Caco-2 (cell line): Measurements from ENCODE around the gene NFKBIA. TPM values are rescaled to one million over a fixed set of nuclear protein-coding genes. Genes with fewer than 3 reads are reported as not detected.

Experiments used
- BruUV-seq: library from RNA; stranded (reverse); fragments of 400-500 nt; replicated peaks from 2 replicates; lab custom pipeline; 2021; lab: Mats Ljungman, UMichigan
- CTCF ChIA-PET: fragments of 300-600 bp; sonication (Branson Sonifier 250); formaldehyde crosslinking; loops from one replicate; lab custom pipeline; 2022; ENCODE audit warnings: antibody characterized with exemption; lab: Charles Lee
- POLR2A ChIA-PET: fragments of 300-600 bp; sonication (Branson Sonifier 250); formaldehyde crosslinking; loops from one replicate; lab custom pipeline; 2022; ENCODE audit warnings: antibody characterized with exemption; lab: Charles Lee
- DNase-seq, 2 experiments: peaks; one replicate each; pipeline versions ENCODE4 v3.0.0 to v3.0.0-alpha.2; 2020 to 2022
- H3K27me3 ChIP-seq: replicated peaks from 2 replicates; pipeline ENCODE4 v1.6.0; 2011; ENCODE audit warnings: low read length; ENCODE audit not compliant: control insufficient read depth, insufficient read depth
- H3K36me3 ChIP-seq: 2 replicates; pipeline ENCODE4 v1.5.1; 2011; ENCODE audit warnings: low read length; ENCODE audit not compliant: control insufficient read depth, insufficient read depth
- H3K4me1 ChIP-seq: fragments of 250-450 bp; sonication (Bioruptor Pico); 2 replicates; pipeline ENCODE4 v1.5.1; 2020; ENCODE audit warnings: mild to moderate bottlenecking
- H3K4me3 ChIP-seq: 2 replicates; pipeline ENCODE4 v1.5.1; 2011; ENCODE audit warnings: low read depth, mild to moderate bottlenecking, control low read depth, low read length
- H3K9me3 ChIP-seq: fragments of 250-450 bp; sonication (Bioruptor Pico); 2 replicates; pipeline ENCODE4 v1.5.1; 2020; ENCODE audit warnings: mild to moderate bottlenecking, moderate library complexity
- H3K27ac Mint-ChIP-seq: one replicate; pipeline ENCODE4 v1.8.0; 2022; ENCODE audit warnings: mixed read lengths; ENCODE audit not compliant: unreplicated experiment
- H3K27me3 Mint-ChIP-seq: one replicate; pipeline ENCODE4 v1.8.0; 2022; ENCODE audit warnings: mixed read lengths; ENCODE audit not compliant: insufficient read depth, unreplicated experiment
- H3K36me3 Mint-ChIP-seq: one replicate; pipeline ENCODE4 v1.8.0; 2022; ENCODE audit warnings: mild to moderate bottlenecking, mixed read lengths; ENCODE audit not compliant: insufficient read depth, unreplicated experiment
- H3K4me1 Mint-ChIP-seq: one replicate; pipeline ENCODE4 v1.8.0; 2022; ENCODE audit warnings: low read depth, mixed read lengths; ENCODE audit not compliant: unreplicated experiment
- H3K4me3 Mint-ChIP-seq: one replicate; pipeline ENCODE4 v1.8.0; 2022; ENCODE audit warnings: mild to moderate bottlenecking, moderate library complexity, mixed read lengths; ENCODE audit not compliant: unreplicated experiment
- H3K9me3 Mint-ChIP-seq: one replicate; pipeline ENCODE4 v1.8.0; 2022; ENCODE audit warnings: mixed read lengths; ENCODE audit not compliant: unreplicated experiment
- intact Hi-C: fragments of 100-400 bp; cut with micrococcal nuclease; formaldehyde crosslinking; loops from one replicate; pipeline ENCODE4 v1.10.0; 2022; ENCODE audit not compliant: unreplicated experiment
- total RNA-seq: library from RNA; stranded (reverse); gene quantifications from 2 replicates; pipeline ENCODE4 v1.2.3, GENCODE V29; 2022
- TF ChIP-seq, protein P1 (sequence below), 2 experiments: fragments of 200-600 bp in 1 of 2; IDR thresholded peaks; 1 replicate in 1 of 2; 2 replicates in 1 of 2; pipeline versions ENCODE4 v1.5.1 to v1.8.0; 2011 to 2022; ENCODE audit warnings: antibody characterized with exemption in 1 of 2, control low read depth in 1 of 2, inconsistent platforms in 1 of 2, low read depth in 1 of 2, low read length in 1 of 2, mild to moderate bottlenecking in 1 of 2, moderate library complexity in 1 of 2; ENCODE audit not compliant: insufficient read depth in 1 of 2, severe bottlenecking in 1 of 2, unreplicated experiment in 1 of 2

The NFKBIA gene
- total RNA-seq, 1 experiment from 2014 or later = 33.4 TPM

DNA sequence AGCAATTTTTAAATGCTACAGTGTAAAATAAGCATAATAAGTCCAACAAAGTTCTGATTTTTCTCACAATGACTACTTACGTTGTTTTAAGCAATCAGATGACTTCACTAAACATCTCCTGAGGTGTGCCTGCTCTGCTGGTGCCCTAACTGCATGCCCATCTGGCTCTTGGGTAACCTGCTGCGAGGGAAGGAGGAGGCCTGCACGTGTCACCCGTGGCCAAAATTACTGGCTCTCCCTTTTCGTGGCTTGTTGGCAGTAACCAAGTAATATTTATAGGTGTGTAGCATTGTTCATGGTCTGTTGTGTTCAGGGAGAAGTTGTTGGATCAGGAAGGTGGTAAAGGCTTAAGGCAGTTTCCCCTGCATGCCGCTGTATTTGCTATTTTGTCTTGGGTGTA, 6.3 kb upstream of the NFKBIA start:
- Mint-ChIP-seq H3K4me3 (no peak overlapping the region), H3K27ac (no peak overlapping the region), H3K4me1 (peaks cover 11% of the 10 kb centered on the region), H3K27me3 (no peaks in the 10 kb centered on the region), H3K9me3 (no peaks in the 10 kb centered on the region), H3K36me3 (no peaks in the 10 kb centered on the region)
- ChIA-PET POLR2A (no interaction called here), CTCF (interaction anchor here (1.1 kb wide), 1 partner anchor 28 kb away, joined by 3 read pairs; no protein-coding TSS in a partner anchor)
- no peak for DNase-seq
- no TSS peak for BruUV-seq
- TF ChIP-seq, protein P1, sequence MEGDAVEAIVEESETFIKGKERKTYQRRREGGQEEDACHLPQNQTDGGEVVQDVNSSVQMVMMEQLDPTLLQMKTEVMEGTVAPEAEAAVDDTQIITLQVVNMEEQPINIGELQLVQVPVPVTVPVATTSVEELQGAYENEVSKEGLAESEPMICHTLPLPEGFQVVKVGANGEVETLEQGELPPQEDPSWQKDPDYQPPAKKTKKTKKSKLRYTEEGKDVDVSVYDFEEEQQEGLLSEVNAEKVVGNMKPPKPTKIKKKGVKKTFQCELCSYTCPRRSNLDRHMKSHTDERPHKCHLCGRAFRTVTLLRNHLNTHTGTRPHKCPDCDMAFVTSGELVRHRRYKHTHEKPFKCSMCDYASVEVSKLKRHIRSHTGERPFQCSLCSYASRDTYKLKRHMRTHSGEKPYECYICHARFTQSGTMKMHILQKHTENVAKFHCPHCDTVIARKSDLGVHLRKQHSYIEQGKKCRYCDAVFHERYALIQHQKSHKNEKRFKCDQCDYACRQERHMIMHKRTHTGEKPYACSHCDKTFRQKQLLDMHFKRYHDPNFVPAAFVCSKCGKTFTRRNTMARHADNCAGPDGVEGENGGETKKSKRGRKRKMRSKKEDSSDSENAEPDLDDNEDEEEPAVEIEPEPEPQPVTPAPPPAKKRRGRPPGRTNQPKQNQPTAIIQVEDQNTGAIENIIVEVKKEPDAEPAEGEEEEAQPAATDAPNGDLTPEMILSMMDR (IDR thresholded peaks at IDR 0.05; ENCODE audit: insufficient read depth in 1 of 2, low read depth in 1 of 2, low read length in 1 of 2, severe bottlenecking in 1 of 2, unreplicated experiment in 1 of 2) = no peak
- no peaks in the 10 kb centered on the region for H3K27me3 ChIP-seq
- no peak overlapping the region for H3K4me3 ChIP-seq
- intact Hi-C loops = loop anchor here (10.0 kb wide), 1 partner anchor 736 kb away; no protein-coding TSS in a partner anchor
- no peaks in the 10 kb centered on the region; the same call in 1 of the 2 replicates for H3K4me1 ChIP-seq
- no peaks in the 10 kb centered on the region for H3K36me3 ChIP-seq
- no peaks in the 10 kb centered on the region for H3K9me3 ChIP-seq

DNA sequence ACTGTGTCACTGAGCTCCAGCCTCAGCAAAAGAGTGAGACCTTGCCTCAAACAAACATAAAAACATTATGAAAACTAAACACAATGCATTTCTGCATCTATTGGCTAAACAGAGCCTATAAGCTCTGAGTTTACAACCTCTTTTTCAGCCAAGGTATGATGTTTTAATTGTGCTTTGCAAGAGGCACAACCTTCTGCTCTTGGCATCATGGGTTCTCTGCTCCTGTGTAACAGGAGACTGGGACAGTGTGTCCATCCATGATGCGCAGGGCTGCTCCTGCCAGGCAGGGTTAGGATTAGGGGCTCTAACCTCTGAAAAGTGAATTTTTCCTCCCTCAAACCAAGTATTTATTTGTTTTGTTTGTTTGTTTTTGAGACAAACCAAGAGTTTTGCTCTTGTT, 5.0 kb upstream of the NFKBIA start:
- TF ChIP-seq, protein P1 (IDR thresholded peaks at IDR 0.05; ENCODE audit: insufficient read depth in 1 of 2, low read depth in 1 of 2, low read length in 1 of 2, severe bottlenecking in 1 of 2, unreplicated experiment in 1 of 2) = no peak
- no peaks in the 10 kb centered on the region for H3K9me3 ChIP-seq
- peaks cover 17% of the 10 kb centered on the region for H3K4me1 Mint-ChIP-seq
- no peaks in the 10 kb centered on the region; the same call in 1 of the 2 replicates for H3K4me1 ChIP-seq
- no peak overlapping the region for H3K4me3 Mint-ChIP-seq
- H3K36me3 ChIP-seq = no peaks in the 10 kb centered on the region
- H3K27ac Mint-ChIP-seq = no peak overlapping the region
- no peaks in the 10 kb centered on the region for H3K27me3 ChIP-seq
- H3K27me3 Mint-ChIP-seq = no peaks in the 10 kb centered on the region
- H3K9me3 Mint-ChIP-seq = no peaks in the 10 kb centered on the region
- CTCF ChIA-PET = interaction anchor here (0.7 to 1.3 kb wide), 2 partner anchors 194 to 197 kb away, joined by 3 to 7 read pairs; no protein-coding TSS in a partner anchor
- DNase-seq = no peak
- no TSS peak for BruUV-seq
- intact Hi-C loops = loop anchor here (10.0 kb wide), 1 partner anchor 285 kb away; the partner anchor contains the start of genes PPP2R3C and PRORP
- H3K4me3 ChIP-seq = no peak overlapping the region
- H3K36me3 Mint-ChIP-seq = peaks cover 4% of the 10 kb centered on the region
- POLR2A ChIA-PET = no interaction called here

DNA sequence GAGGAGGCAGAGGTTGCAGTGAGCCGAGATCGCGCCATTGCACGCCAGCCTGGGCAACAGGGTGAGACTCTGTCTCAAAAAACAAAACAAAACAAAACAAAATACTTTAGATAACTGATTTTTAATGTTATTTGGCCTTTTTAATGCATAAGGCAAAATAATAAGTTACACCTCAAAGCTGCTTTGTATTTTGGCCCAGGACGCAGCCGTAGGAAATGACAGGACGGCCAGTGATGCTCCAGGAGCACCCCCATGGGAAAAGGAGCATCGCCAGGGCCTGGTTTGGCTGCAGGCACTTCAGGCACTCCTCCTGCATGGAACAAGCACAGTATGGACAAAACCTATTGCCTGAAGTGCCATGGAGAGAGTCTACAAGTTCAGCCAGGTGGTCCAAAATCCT, 3.5 kb upstream of the NFKBIA start:
- Mint-ChIP-seq H3K27ac (no peak overlapping the region), H3K4me3 (no peak overlapping the region), H3K9me3 (no peaks in the 10 kb centered on the region), H3K4me1 (peaks cover 14% of the 10 kb centered on the region), H3K36me3 (peaks cover 19% of the 10 kb centered on the region), H3K27me3 (no peaks in the 10 kb centered on the region)
- Histone ChIP-seq H3K27me3 (no peaks in the 10 kb centered on the region), H3K4me3 (no peak overlapping the region), H3K4me1 (peaks cover 6% of the 10 kb centered on the region), H3K9me3 (no peaks in the 10 kb centered on the region), H3K36me3 (no peaks in the 10 kb centered on the region)
- DNase-seq = no peak
- POLR2A ChIA-PET = no interaction called here
- intact Hi-C loops = loop anchor here (10.0 kb wide), 1 partner anchor 283 kb away; the partner anchor contains the start of genes PPP2R3C and PRORP
- TF ChIP-seq, protein P1 (IDR thresholded peaks at IDR 0.05; ENCODE audit: insufficient read depth in 1 of 2, low read depth in 1 of 2, low read length in 1 of 2, severe bottlenecking in 1 of 2, unreplicated experiment in 1 of 2) = no peak
- CTCF ChIA-PET = interaction anchor here (0.8 kb wide), 1 partner anchor 8 kb away, joined by 3 read pairs; no protein-coding TSS in a partner anchor
- no TSS peak for BruUV-seq
